A549 (cell line): Measurements from ENCODE around the gene BLOC1S4. TPM values are rescaled to one million over a fixed set of nuclear protein-coding genes. Genes with fewer than 3 reads are reported as not detected.
"Not testable (repeated sequence)": the region's sequence is repeated elsewhere in the genome, so short reads cannot be mapped to it uniquely, and the experiment has no call there.

ENCODE experiments used
- ATAC-seq, 2 experiments: fragments of 200-7000 bp in 1 of 2; fragments of >200 bp in 1 of 2; cut with Nextera tagmentation in 1 of 2; cut with Tn5 transposase in 1 of 2; 3 replicates each; pipeline versions ENCODE4 v1.8.0 to v1.9.1; 2018 to 2020; ENCODE audit warnings: mild to moderate bottlenecking in 1 of 2, moderate library complexity in 1 of 2
- CTCF ChIA-PET: fragments of 300-600 bp; sonication (Branson Sonifier 250); formaldehyde crosslinking; extraction: SDS; loops from one replicate; lab custom pipeline; 2021; ENCODE audit warnings: antibody characterized with exemption, inconsistent platforms; lab: Yijun Ruan, JAX
- POLR2A ChIA-PET: fragments of 350-600 bp; formaldehyde crosslinking; extraction: SDS; loops from one replicate; lab custom pipeline; 2021; ENCODE audit warnings: antibody characterized with exemption, inconsistent platforms; lab: Yijun Ruan, JAX
- DNase-seq, 2 experiments: peaks; one replicate each; pipeline versions ENCODE4 v3.0.0 to v3.0.0-alpha.2; 2011 to 2016; ENCODE audit warnings: low read depth in 1 of 2, low spot score in 1 of 2
- FAIRE-seq: peaks from 2 replicates; lab custom pipeline; 2011; peaks lifted over from hg19 to GRCh38; lab: Jason Lieb, UNC
- H3K27ac ChIP-seq, 2 experiments: fragments of >200 bp; sonication (Bioruptor Twin); formaldehyde crosslinking; 3 replicates each; pipeline ENCODE4 v1.5.1; 2016 to 2017
- H3K4me1 ChIP-seq: fragments of >200 bp; sonication (Bioruptor Twin); formaldehyde crosslinking; 3 replicates; pipeline ENCODE4 v1.6.1; 2016
- H3K4me2 ChIP-seq: fragments of >200 bp; sonication (Bioruptor Twin); formaldehyde crosslinking; 3 replicates; pipeline ENCODE4 v1.6.1; 2016
- H3K4me3 ChIP-seq: fragments of >200 bp; sonication (Bioruptor Twin); formaldehyde crosslinking; 3 replicates; pipeline ENCODE4 v1.5.1; 2016
- H3K9me3 ChIP-seq: fragments of >200 bp; sonication (Bioruptor Twin); formaldehyde crosslinking; 3 replicates; pipeline ENCODE4 v1.6.1; 2016
- BHLHE40 ChIP-seq: IDR thresholded peaks from 2 replicates; pipeline ENCODE4 v1.6.1; 2012; ENCODE audit warnings: low read depth, low read length, inconsistent platforms
- CBX2 ChIP-seq: fragments of 200-600 bp; sonication (generic); IDR thresholded peaks from 2 replicates; pipeline ENCODE4 v1.6.1; 2016; ENCODE audit warnings: low read depth, mild to moderate bottlenecking, borderline replicate concordance
- CHD4 ChIP-seq: fragments of 200-600 bp; sonication (generic); IDR thresholded peaks from 2 replicates; pipeline ENCODE4 v1.6.1; 2016; ENCODE audit warnings: antibody characterized with exemption, mild to moderate bottlenecking, borderline replicate concordance
- ESRRA ChIP-seq: fragments of 150-350 bp; IDR thresholded peaks from 2 replicates; pipeline ENCODE4 v1.6.1; 2014; ENCODE audit warnings: mild to moderate bottlenecking, low read length, borderline replicate concordance
- FOSB ChIP-seq: fragments of 250-450 bp; sonication (Bioruptor Pico); IDR thresholded peaks from 2 replicates; pipeline ENCODE4 v1.5.0; 2020; ENCODE audit warnings: mild to moderate bottlenecking, moderate library complexity
- GATA3 ChIP-seq: IDR thresholded peaks from 2 replicates; pipeline ENCODE4 v1.6.1; 2012; ENCODE audit warnings: borderline replicate concordance
- HOXA7 ChIP-seq: fragments of 250-450 bp; sonication (Bioruptor Pico); IDR thresholded peaks from 2 replicates; pipeline ENCODE4 v1.5.0; 2020; ENCODE audit warnings: mild to moderate bottlenecking, moderate library complexity
- HOXB13 ChIP-seq: fragments of 250-450 bp; sonication (Bioruptor Pico); IDR thresholded peaks from 2 replicates; pipeline ENCODE4 v1.5.0; 2020; ENCODE audit warnings: low read depth, mild to moderate bottlenecking, moderate library complexity
- HOXB5 ChIP-seq: fragments of 250-450 bp; sonication (Bioruptor Pico); IDR thresholded peaks from 2 replicates; pipeline ENCODE4 v1.5.0; 2020; ENCODE audit warnings: mild to moderate bottlenecking, moderate library complexity
- JUNB ChIP-seq: fragments of >200 bp; sonication (Bioruptor Twin); formaldehyde crosslinking; IDR thresholded peaks from 2 replicates; pipeline ENCODE4 v1.6.1; 2016
- MAFK ChIP-seq: fragments of 450-650 bp; IDR thresholded peaks from 2 replicates; pipeline ENCODE4 v1.6.1; 2014; ENCODE audit not compliant: partially characterized antibody
- NR3C1 ChIP-seq: fragments of >200 bp; sonication (Bioruptor Twin); formaldehyde crosslinking; IDR thresholded peaks from 3 replicates; pipeline ENCODE4 v1.6.1; 2017
- PHF8 ChIP-seq: fragments of 200-600 bp; sonication (generic); IDR thresholded peaks from 2 replicates; pipeline ENCODE4 v1.6.1; 2016; ENCODE audit warnings: low read depth, mild to moderate bottlenecking, antibody characterized with exemption, moderate library complexity, borderline replicate concordance
- RARB ChIP-seq: fragments of 250-450 bp; sonication (Bioruptor Pico); IDR thresholded peaks from 2 replicates; pipeline ENCODE4 v1.8.0; 2021; ENCODE audit warnings: mild to moderate bottlenecking, moderate library complexity
- RCOR1 ChIP-seq: fragments of 150-350 bp; IDR thresholded peaks from 2 replicates; pipeline ENCODE4 v1.6.1; 2014; ENCODE audit warnings: antibody characterized with exemption, low read length, low read depth
- RFX5 ChIP-seq: fragments of 450-650 bp; IDR thresholded peaks from 2 replicates; pipeline ENCODE4 v1.7.1; 2014; ENCODE audit warnings: antibody characterized with exemption, mild to moderate bottlenecking, moderate library complexity
- SMC3 ChIP-seq: fragments of >200 bp; sonication (Bioruptor Twin); formaldehyde crosslinking; IDR thresholded peaks from 3 replicates; pipeline ENCODE4 v1.6.1; 2018; ENCODE audit warnings: inconsistent platforms
- TFCP2L1 ChIP-seq: fragments of 250-450 bp; sonication (Bioruptor Pico); IDR thresholded peaks from 2 replicates; pipeline ENCODE4 v1.5.0; 2021; ENCODE audit warnings: mild to moderate bottlenecking
- TP53 ChIP-seq: fragments of 250-450 bp; sonication (Bioruptor Pico); IDR thresholded peaks from 2 replicates; pipeline ENCODE4 v1.5.0; 2021; ENCODE audit warnings: mild to moderate bottlenecking, moderate library complexity
- ZSCAN20 ChIP-seq: fragments of 250-450 bp; sonication (Bioruptor Pico); IDR thresholded peaks from 2 replicates; pipeline ENCODE4 v1.8.0; 2022; ENCODE audit warnings: mild to moderate bottlenecking, moderate library complexity
- WGBS: methylation state at CpG from one replicate; pipeline ENCODE4 v1.1.6; 2017; ENCODE audit errors: missing lambda C conversion rate; 5-methylcytosine and 5-hydroxymethylcytosine counted together
- polyA plus RNA-seq, 4 experiments: library from polyadenylated mRNA; depleted of rRNA in 3 of 4; stranded (reverse); fragments of >200 nt; fragmentation: RNase III in 1 of 4; extraction: RNeasy Plus Mini Kit Qiagen cat#74134 plus additional on column Dnase treatment in 1 of 4; gene quantifications; 2 replicates in 3 of 4; 3 replicates in 1 of 4; pipeline ENCODE4 v1.2.3, GENCODE V29; 2011 to 2017
- TF ChIP-seq, protein P1 (sequence below): fragments of 250-450 bp; sonication (Bioruptor Pico); IDR thresholded peaks from 2 replicates; pipeline ENCODE4 v1.5.0; 2020; ENCODE audit warnings: low read depth, mild to moderate bottlenecking, moderate library complexity
- TF ChIP-seq, protein P2 (sequence below): fragments of >200 bp; sonication (Bioruptor Twin); formaldehyde crosslinking; IDR thresholded peaks from 3 replicates; pipeline ENCODE4 v1.5.1; 2016
- TF ChIP-seq, protein P3 (sequence below): IDR thresholded peaks from 2 replicates; pipeline ENCODE4 v1.6.1; 2012; ENCODE audit warnings: low read depth, borderline replicate concordance
- TF ChIP-seq, protein P4 (sequence below): IDR thresholded peaks from 2 replicates; pipeline ENCODE4 v1.6.1; 2012

Gene BLOC1S4
- polyA plus RNA-seq, 2 of the 4 experiments (the other 2 are of a cell fraction) = 13.2 to 13.9 TPM

DNA sequence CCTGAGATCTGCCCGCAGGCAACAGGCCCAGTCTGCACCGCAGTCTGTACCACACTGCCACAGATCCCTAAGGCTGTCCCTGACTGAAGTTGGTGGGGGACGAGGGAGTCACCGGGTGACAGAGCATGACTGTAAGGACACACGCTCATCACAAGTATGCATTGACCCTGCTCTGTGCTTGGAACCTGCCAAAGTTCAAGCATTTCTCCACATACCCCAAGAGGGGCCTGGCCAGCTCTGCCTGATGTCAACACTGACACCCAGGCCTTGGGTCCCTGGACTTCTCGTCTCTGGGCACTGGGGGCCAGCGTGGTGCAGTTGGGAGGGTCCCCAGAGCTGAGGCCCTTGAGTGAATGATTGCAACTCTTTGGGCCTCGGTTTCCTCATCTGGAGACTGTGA, 7.9 kb downstream of the BLOC1S4 start:
- ChIA-PET POLR2A (no interaction called here), CTCF (interaction anchor here (2.7 to 9.0 kb wide), 2 partner anchors 150 to 347 kb away, joined by 8 to 168 read pairs; no protein-coding TSS in a partner anchor)
- Histone ChIP-seq H3K27ac (no peak overlapping the region; a peak in 2 of 6 replicates), H3K4me3 (no peak overlapping the region), H3K4me1 (peaks cover 7% of the 10 kb centered on the region; the same call in 1 of the 3 replicates), H3K4me2 (no peak overlapping the region), H3K9me3 (no peaks in the 10 kb centered on the region)
- FAIRE-seq = no peak
- no peak for DNase-seq
- no peak for ATAC-seq
- 63% methylated on average over 3 of the region's 8 CpGs for WGBS
- TF ChIP-seq PHF8 = no peak
- TF ChIP-seq, protein P1, sequence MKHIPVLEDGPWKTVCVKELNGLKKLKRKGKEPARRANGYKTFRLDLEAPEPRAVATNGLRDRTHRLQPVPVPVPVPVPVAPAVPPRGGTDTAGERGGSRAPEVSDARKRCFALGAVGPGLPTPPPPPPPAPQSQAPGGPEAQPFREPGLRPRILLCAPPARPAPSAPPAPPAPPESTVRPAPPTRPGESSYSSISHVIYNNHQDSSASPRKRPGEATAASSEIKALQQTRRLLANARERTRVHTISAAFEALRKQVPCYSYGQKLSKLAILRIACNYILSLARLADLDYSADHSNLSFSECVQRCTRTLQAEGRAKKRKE (CRISPR knock-in tag) = no peak
- no peak for TF ChIP-seq SMC3
- no peak for TF ChIP-seq CBX2
- TF ChIP-seq, protein P2, sequence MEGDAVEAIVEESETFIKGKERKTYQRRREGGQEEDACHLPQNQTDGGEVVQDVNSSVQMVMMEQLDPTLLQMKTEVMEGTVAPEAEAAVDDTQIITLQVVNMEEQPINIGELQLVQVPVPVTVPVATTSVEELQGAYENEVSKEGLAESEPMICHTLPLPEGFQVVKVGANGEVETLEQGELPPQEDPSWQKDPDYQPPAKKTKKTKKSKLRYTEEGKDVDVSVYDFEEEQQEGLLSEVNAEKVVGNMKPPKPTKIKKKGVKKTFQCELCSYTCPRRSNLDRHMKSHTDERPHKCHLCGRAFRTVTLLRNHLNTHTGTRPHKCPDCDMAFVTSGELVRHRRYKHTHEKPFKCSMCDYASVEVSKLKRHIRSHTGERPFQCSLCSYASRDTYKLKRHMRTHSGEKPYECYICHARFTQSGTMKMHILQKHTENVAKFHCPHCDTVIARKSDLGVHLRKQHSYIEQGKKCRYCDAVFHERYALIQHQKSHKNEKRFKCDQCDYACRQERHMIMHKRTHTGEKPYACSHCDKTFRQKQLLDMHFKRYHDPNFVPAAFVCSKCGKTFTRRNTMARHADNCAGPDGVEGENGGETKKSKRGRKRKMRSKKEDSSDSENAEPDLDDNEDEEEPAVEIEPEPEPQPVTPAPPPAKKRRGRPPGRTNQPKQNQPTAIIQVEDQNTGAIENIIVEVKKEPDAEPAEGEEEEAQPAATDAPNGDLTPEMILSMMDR = no peak
- no peak for TF ChIP-seq RFX5
- no peak for TF ChIP-seq TFCP2L1 (CRISPR knock-in tag)
- no peak for TF ChIP-seq TP53 (CRISPR knock-in tag)
- TF ChIP-seq CHD4 = no peak
- TF ChIP-seq MAFK = no peak
- no peak for TF ChIP-seq BHLHE40
- no peak for TF ChIP-seq HOXA7
- TF ChIP-seq NR3C1 = no peak
- no peak for TF ChIP-seq HOXB13
- TF ChIP-seq, protein P3, sequence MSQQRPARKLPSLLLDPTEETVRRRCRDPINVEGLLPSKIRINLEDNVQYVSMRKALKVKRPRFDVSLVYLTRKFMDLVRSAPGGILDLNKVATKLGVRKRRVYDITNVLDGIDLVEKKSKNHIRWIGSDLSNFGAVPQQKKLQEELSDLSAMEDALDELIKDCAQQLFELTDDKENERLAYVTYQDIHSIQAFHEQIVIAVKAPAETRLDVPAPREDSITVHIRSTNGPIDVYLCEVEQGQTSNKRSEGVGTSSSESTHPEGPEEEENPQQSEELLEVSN = no peak
- no peak for TF ChIP-seq ESRRA
- TF ChIP-seq FOSB = no peak
- TF ChIP-seq, protein P4, sequence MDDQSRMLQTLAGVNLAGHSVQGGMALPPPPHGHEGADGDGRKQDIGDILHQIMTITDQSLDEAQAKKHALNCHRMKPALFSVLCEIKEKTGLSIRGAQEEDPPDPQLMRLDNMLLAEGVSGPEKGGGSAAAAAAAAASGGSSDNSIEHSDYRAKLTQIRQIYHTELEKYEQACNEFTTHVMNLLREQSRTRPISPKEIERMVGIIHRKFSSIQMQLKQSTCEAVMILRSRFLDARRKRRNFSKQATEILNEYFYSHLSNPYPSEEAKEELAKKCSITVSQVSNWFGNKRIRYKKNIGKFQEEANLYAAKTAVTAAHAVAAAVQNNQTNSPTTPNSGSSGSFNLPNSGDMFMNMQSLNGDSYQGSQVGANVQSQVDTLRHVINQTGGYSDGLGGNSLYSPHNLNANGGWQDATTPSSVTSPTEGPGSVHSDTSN = no peak
- no peak for TF ChIP-seq JUNB

DNA sequence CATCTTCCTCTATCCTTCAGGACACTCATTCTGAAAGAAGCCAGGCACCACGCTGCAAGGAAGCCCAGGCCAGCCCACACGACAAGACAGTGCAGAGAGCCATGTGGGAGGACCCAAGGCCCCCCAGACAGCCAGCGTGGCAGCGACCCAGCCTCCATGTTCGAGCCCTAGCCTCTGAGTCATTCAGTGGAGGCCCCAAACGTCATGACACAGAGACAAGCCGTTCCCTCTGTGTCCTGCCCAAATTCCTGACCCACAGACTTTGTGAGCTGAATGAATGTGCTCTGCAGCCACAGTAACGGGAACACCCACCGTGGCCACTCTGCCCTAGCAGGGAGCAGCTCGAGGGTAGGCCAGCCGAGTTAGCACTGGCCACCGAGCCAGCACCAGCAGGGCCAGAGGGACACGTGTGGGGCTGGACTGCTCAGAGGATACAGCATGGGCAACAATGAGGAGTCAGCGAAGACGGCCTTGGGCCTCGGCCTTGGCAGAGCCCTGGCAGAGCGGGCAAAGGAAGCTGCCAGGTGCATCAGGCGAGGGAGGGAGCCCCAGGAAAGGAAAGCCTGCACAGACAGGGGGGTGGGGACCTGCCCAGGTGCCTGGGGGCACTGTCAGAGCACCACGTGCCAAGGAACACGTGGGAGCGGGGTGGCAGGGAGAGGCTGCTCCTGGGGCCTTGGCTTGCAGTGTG, 8.6 kb downstream of the BLOC1S4 start:
- CTCF ChIA-PET = interaction anchor here (2.7 to 9.0 kb wide), 2 partner anchors 149 to 346 kb away, joined by 8 to 168 read pairs; no protein-coding TSS in a partner anchor
- no peak for ATAC-seq
- FAIRE-seq = no peak

DNA sequence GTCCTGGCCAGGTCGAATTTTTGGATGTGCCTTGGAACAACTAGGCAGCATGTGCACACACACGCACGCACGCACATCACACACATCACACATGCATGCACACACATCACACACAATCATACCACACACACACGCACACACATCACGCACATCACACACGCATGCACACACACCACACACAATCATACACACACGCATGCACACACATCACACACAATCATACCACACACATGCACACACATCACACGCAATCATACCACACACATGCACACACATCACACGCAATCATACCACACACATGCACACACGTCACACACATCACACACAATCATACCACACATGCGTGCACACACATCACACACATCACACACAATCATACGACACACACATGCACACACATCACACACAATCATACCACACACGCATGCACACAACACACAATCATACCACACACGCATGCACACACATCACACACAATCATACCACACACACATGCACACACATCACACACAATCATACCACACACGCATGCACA, 9.5 kb downstream of the BLOC1S4 start:
- CTCF ChIA-PET = interaction anchor here (2.7 kb wide), 1 partner anchor 345 kb away, joined by 8 read pairs; no protein-coding TSS in a partner anchor
- H3K4me1 ChIP-seq, ATAC-seq, H3K27ac ChIP-seq, H3K4me2 ChIP-seq, H3K9me3 ChIP-seq, H3K4me3 ChIP-seq, FAIRE-seq, POLR2A ChIA-PET, DNase-seq: not testable (repeated sequence)
- WGBS = 89% methylated on average over 14 of the region's 16 CpGs

More for the DNA sequence above, 8.6 kb downstream of the BLOC1S4 start:
- TF ChIP-seq RCOR1 (no peak), RARB (CRISPR knock-in tag) (no peak), HOXB5 (CRISPR knock-in tag) (no peak), HOXA7 (no peak), GATA3 (no peak), ZSCAN20 (no peak)
- POLR2A ChIA-PET = no interaction called here
- no peak overlapping the region for H3K4me2 ChIP-seq
- no peaks in the 10 kb centered on the region for H3K9me3 ChIP-seq
- no peak overlapping the region for H3K4me3 ChIP-seq
- H3K27ac ChIP-seq = peak overlapping the region in 1 of 2 experiments; percentile 30; a peak in 2 of 6 replicates
- 90% methylated on average over 11 of the region's 21 CpGs for WGBS
- H3K4me1 ChIP-seq = peaks cover 7% of the 10 kb centered on the region; the same call in 1 of the 3 replicates
- no peak for DNase-seq
